Stimulated activated CD8-positive, alpha-beta memory T cell treated with anti-CD3 and anti-CD28 coated beads, Interleukin-4, amount 100 ng/mL, for 4 hours (primary cell): ENCODE results near the gene CD6.

Source experiments
- DNase-seq, 2 donors: peaks; one replicate each; pipeline ENCODE4 v3.0.0-alpha.2; 2020; ENCODE audit warnings: low read depth in 2 of 2, low spot score in 1 of 2

Gene CD6

GRCh38 chr11:60971520-60971919 lies at the start of gene CD6:
TSS of gene CD6 (plus strand) at chr11:60971680. CDS start at chr11:60971866, 186 bp downstream.
- DNase-seq: peak in 1 of 2 donors; percentile 42

- no peak for DNase-seq
These were observed 49.6 kb upstream of the CD6 start for GRCh38 chr11:60921777-60922335.

GRCh38 chr11:60922906-60923305 lies 48.6 kb upstream of the CD6 start:
- no peak for DNase-seq

GRCh38 chr11:60923326-60923725 lies 48.2 kb upstream of the CD6 start:
- no peak for DNase-seq

GRCh38 chr11:60923800-60924109 lies 47.7 kb upstream of the CD6 start:
- no peak for DNase-seq

- DNase-seq: no peak
These were observed 47.2 kb upstream of the CD6 start, which contains the start of gene TMEM132A for GRCh38 chr11:60924110-60924905. TSS of gene TMEM132A (plus strand) at chr11:60924460. CDS start at chr11:60924634, 174 bp downstream.

- DNase-seq: no peak
These were observed 46.3 kb upstream of the CD6 start for GRCh38 chr11:60924906-60925853.

GRCh38 chr11:60925868-60926267 lies 45.6 kb upstream of the CD6 start:
- no peak for DNase-seq

- DNase-seq: no peak
These were observed 45.0 kb upstream of the CD6 start for GRCh38 chr11:60926500-60926899.

GRCh38 chr11:60927061-60927592 lies 44.4 kb upstream of the CD6 start:
- DNase-seq: no peak

GRCh38 chr11:60927600-60927999 lies 43.9 kb upstream of the CD6 start:
- no peak for DNase-seq

- DNase-seq: no peak
These were observed 42.9 kb upstream of the CD6 start for GRCh38 chr11:60928563-60929001.

- DNase-seq: no peak
These were observed 41.7 kb upstream of the CD6 start for GRCh38 chr11:60929764-60930163.

GRCh38 chr11:60930394-60930793 lies 41.1 kb upstream of the CD6 start:
- no peak for DNase-seq

- no peak for DNase-seq
These were observed 39.6 kb upstream of the CD6 start for GRCh38 chr11:60931917-60932316.

- no peak for DNase-seq
These were observed 38.7 kb upstream of the CD6 start for GRCh38 chr11:60932605-60933356.

GRCh38 chr11:60933416-60934123 lies 37.9 kb upstream of the CD6 start:
- DNase-seq: no peak

GRCh38 chr11:60934124-60934789 lies 37.2 kb upstream of the CD6 start:
- no peak for DNase-seq

- DNase-seq: no peak
These were observed 36.5 kb upstream of the CD6 start for GRCh38 chr11:60934790-60935605.
